GM23338 (cell line): Measurements from ENCODE around the gene ADAMTS4. TPM values are rescaled to one million over a fixed set of nuclear protein-coding genes. Genes with fewer than 3 reads are reported as not detected.

Experiments used
- ATAC-seq: fragments of 200-7000 bp; cut with Tn5 transposase; 3 replicates; pipeline ENCODE4 v1.9.1; 2020
- DNase-seq: peaks from one replicate; pipeline ENCODE4 v3.0.0-alpha.2; 2015; ENCODE audit warnings: low spot score
- H2AFZ ChIP-seq: fragments of 200-600 bp; sonication (generic); 2 replicates; pipeline ENCODE4 v1.8.0; 2016; ENCODE audit warnings: antibody characterized with exemption, mild to moderate bottlenecking, moderate library complexity
- H3F3A ChIP-seq: fragments of 200-600 bp; sonication (generic); replicated peaks from 2 replicates; pipeline ENCODE4 v1.8.0; 2017; ENCODE audit warnings: antibody characterized with exemption, mixed run types, low read depth
- H3K27ac ChIP-seq: fragments of 200-600 bp; sonication (generic); 2 replicates; pipeline ENCODE4 v1.6.1; 2016; ENCODE audit warnings: low read depth
- H3K27me3 ChIP-seq: fragments of 200-600 bp; sonication (generic); 2 replicates; pipeline ENCODE4 v1.8.0; 2016; ENCODE audit warnings: mild to moderate bottlenecking, mixed run types, moderate library complexity; ENCODE audit not compliant: insufficient read depth
- H3K36me3 ChIP-seq: fragments of 200-600 bp; sonication (generic); 2 replicates; pipeline ENCODE4 v1.8.0; 2016; ENCODE audit warnings: mild to moderate bottlenecking; ENCODE audit not compliant: insufficient read depth
- H3K4me1 ChIP-seq: fragments of 200-600 bp; sonication (generic); 2 replicates; pipeline ENCODE4 v1.8.0; 2016; ENCODE audit warnings: mild to moderate bottlenecking, moderate library complexity; ENCODE audit not compliant: insufficient read depth
- H3K4me2 ChIP-seq: fragments of 200-600 bp; sonication (generic); 2 replicates; pipeline ENCODE4 v1.7.1; 2017; ENCODE audit warnings: mixed run types
- H3K4me3 ChIP-seq: fragments of 200-600 bp; sonication (generic); 2 replicates; pipeline ENCODE4 v1.6.1; 2016; ENCODE audit warnings: mixed run types
- H3K79me2 ChIP-seq: fragments of 200-600 bp; sonication (generic); replicated peaks from 2 replicates; pipeline ENCODE4 v1.8.0; 2017; ENCODE audit warnings: mild to moderate bottlenecking; ENCODE audit not compliant: insufficient read depth
- H3K9me2 ChIP-seq: fragments of 200-600 bp; sonication (generic); 2 replicates; pipeline ENCODE4 v1.8.0; 2017; ENCODE audit not compliant: insufficient read depth
- H4K20me1 ChIP-seq: fragments of 200-600 bp; sonication (generic); replicated peaks from 2 replicates; pipeline ENCODE4 v1.8.0; 2017; ENCODE audit warnings: mild to moderate bottlenecking; ENCODE audit not compliant: insufficient read depth
- H3K27ac Mint-ChIP-seq: 2 replicates; pipeline ENCODE4 v1.8.0; 2020; ENCODE audit warnings: inconsistent platforms, mild to moderate bottlenecking, moderate library complexity, mixed read lengths
- H3K27me3 Mint-ChIP-seq: 3 replicates; pipeline ENCODE4 v1.8.0; 2022; ENCODE audit warnings: low read depth, mild to moderate bottlenecking, moderate library complexity, mixed read lengths, inconsistent platforms; ENCODE audit not compliant: insufficient read depth, poor library complexity
- H3K36me3 Mint-ChIP-seq: 3 replicates; pipeline ENCODE4 v1.8.0; 2021; ENCODE audit warnings: low read depth, mild to moderate bottlenecking, inconsistent platforms, moderate library complexity, mixed read lengths
- H3K4me1 Mint-ChIP-seq: 3 replicates; pipeline ENCODE4 v1.8.0; 2020; ENCODE audit warnings: mild to moderate bottlenecking, inconsistent platforms, mixed read lengths
- H3K4me3 Mint-ChIP-seq: 3 replicates; pipeline ENCODE4 v1.8.0; 2021; ENCODE audit warnings: moderate library complexity, mild to moderate bottlenecking, inconsistent platforms, mixed read lengths
- H3K9me3 Mint-ChIP-seq: 3 replicates; pipeline ENCODE4 v1.8.0; 2020; ENCODE audit warnings: moderate library complexity, mild to moderate bottlenecking, inconsistent platforms, mixed read lengths
- JUNB ChIP-seq: IDR thresholded peaks from one replicate; pipeline ENCODE4 v1.6.1; 2016; ENCODE audit warnings: antibody characterized with exemption; ENCODE audit not compliant: unreplicated experiment
- ZNF331 ChIP-seq: fragments of 250-450 bp; sonication (Bioruptor Pico); IDR thresholded peaks from 2 replicates; pipeline ENCODE4 v1.5.0; 2020; ENCODE audit warnings: low read depth, mild to moderate bottlenecking, moderate library complexity
- polyA plus RNA-seq: library from polyadenylated mRNA; unstranded; fragments of >200 nt; fragmentation: Nextera tagmentation; extraction: Ambion mirVana; gene quantifications from 2 replicates; pipeline ENCODE4 v1.2.1, GENCODE V29; 2016
- total RNA-seq: library from RNA; depleted of rRNA; stranded (reverse); fragments of >200 nt; shearing (Covaris generic); gene quantifications from 2 replicates; pipeline ENCODE4 v1.2.3, GENCODE V29; 2014
- TF ChIP-seq, protein P1 (sequence below): fragments of 250-450 bp; sonication (Bioruptor Pico); IDR thresholded peaks from 2 replicates; pipeline ENCODE4 v1.5.0; 2020; ENCODE audit warnings: mild to moderate bottlenecking, moderate library complexity
- TF ChIP-seq, protein P2 (sequence below), 2 experiments: fragments of 200-600 bp in 1 of 2; sonication (generic) in 1 of 2; conservative IDR thresholded peaks; 2 replicates each; pipeline versions ENCODE4 v1.5.1 to v1.6.1; 2016 to 2017; ENCODE audit warnings: antibody characterized with exemption in 2 of 2, low read depth in 2 of 2, mild to moderate bottlenecking in 2 of 2, moderate library complexity in 1 of 2
- TF ChIP-seq, protein P3 (sequence below): IDR thresholded peaks from one replicate; pipeline ENCODE4 v1.6.1; 2018; ENCODE audit warnings: antibody characterized with exemption; ENCODE audit not compliant: unreplicated experiment

ADAMTS4 gene
- total and polyA plus RNA-seq, 2 experiments from 2014 or later: 1.3 to 5.2 TPM

DNA sequence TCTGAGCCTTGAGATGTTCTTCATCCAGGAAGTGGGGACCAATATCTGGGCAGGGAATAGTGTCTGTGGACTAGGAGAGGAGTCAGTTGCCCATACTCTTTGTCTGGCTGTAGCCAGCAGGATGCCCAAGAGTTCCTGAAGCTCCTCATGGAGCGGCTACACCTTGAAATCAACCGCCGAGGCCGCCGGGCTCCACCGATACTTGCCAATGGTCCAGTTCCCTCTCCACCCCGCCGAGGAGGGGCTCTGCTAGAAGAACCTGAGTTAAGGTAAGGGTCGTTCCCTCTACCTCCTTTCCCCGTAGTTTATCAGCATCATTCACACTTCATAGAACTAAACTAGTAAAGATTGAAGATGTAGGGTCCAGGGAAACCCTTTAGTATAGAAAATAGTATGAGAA lies 36.0 kb downstream of the ADAMTS4 start (continued):
- TF ChIP-seq, protein P1, sequence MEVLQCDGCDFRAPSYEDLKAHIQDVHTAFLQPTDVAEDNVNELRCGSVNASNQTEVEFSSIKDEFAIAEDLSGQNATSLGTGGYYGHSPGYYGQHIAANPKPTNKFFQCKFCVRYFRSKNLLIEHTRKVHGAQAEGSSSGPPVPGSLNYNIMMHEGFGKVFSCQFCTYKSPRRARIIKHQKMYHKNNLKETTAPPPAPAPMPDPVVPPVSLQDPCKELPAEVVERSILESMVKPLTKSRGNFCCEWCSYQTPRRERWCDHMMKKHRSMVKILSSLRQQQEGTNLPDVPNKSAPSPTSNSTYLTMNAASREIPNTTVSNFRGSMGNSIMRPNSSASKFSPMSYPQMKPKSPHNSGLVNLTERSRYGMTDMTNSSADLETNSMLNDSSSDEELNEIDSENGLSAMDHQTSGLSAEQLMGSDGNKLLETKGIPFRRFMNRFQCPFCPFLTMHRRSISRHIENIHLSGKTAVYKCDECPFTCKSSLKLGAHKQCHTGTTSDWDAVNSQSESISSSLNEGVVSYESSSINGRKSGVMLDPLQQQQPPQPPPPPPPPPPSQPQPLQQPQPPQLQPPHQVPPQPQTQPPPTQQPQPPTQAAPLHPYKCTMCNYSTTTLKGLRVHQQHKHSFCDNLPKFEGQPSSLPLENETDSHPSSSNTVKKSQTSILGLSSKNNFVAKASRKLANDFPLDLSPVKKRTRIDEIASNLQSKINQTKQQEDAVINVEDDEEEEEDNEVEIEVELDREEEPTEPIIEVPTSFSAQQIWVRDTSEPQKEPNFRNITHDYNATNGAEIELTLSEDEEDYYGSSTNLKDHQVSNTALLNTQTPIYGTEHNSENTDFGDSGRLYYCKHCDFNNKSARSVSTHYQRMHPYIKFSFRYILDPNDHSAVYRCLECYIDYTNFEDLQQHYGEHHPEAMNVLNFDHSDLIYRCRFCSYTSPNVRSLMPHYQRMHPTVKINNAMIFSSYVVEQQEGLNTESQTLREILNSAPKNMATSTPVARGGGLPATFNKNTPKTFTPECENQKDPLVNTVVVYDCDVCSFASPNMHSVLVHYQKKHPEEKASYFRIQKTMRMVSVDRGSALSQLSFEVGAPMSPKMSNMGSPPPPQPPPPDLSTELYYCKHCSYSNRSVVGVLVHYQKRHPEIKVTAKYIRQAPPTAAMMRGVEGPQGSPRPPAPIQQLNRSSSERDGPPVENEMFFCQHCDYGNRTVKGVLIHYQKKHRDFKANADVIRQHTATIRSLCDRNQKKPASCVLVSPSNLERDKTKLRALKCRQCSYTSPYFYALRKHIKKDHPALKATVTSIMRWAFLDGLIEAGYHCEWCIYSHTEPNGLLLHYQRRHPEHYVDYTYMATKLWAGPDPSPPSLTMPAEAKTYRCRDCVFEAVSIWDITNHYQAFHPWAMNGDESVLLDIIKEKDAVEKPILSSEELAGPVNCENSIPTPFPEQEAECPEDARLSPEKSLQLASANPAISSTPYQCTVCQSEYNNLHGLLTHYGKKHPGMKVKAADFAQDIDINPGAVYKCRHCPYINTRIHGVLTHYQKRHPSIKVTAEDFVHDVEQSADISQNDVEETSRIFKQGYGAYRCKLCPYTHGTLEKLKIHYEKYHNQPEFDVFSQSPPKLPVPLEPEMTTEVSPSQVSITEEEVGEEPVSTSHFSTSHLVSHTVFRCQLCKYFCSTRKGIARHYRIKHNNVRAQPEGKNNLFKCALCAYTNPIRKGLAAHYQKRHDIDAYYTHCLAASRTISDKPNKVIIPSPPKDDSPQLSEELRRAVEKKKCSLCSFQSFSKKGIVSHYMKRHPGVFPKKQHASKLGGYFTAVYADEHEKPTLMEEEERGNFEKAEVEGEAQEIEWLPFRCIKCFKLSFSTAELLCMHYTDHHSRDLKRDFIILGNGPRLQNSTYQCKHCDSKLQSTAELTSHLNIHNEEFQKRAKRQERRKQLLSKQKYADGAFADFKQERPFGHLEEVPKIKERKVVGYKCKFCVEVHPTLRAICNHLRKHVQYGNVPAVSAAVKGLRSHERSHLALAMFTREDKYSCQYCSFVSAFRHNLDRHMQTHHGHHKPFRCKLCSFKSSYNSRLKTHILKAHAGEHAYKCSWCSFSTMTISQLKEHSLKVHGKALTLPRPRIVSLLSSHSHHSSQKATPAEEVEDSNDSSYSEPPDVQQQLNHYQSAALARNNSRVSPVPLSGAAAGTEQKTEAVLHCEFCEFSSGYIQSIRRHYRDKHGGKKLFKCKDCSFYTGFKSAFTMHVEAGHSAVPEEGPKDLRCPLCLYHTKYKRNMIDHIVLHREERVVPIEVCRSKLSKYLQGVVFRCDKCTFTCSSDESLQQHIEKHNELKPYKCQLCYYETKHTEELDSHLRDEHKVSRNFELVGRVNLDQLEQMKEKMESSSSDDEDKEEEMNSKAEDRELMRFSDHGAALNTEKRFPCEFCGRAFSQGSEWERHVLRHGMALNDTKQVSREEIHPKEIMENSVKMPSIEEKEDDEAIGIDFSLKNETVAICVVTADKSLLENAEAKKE (CRISPR knock-in tag): no peak

DNA sequence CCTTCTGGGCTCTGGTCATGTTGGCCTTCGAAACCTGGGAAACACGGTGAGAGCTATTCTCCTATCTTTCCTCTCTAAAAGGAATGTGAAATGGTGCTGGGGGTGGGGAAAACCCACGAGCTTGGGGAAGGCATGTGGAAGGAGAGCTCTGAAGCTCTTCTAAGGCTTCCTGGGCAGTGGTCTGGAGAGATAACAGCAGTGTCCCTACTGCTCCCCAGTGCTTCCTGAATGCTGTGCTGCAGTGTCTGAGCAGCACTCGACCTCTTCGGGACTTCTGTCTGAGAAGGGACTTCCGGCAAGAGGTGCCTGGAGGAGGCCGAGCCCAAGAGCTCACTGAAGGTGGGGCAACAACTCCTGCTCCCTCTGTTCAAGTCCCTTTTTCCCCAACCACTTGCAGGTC lies 36.8 kb downstream of the ADAMTS4 start:
- H3K4me2 ChIP-seq: no peak overlapping the region
- Mint-ChIP-seq H3K9me3 (no peaks in the 10 kb centered on the region), H3K36me3 (peaks cover 43% of the 10 kb centered on the region), H3K27me3 (peaks cover 23% of the 10 kb centered on the region), H3K27ac (no peak overlapping the region), H3K4me1 (peaks cover 31% of the 10 kb centered on the region), H3K4me3 (no peak overlapping the region; the same call in 2 of the 3 replicates)
- H3K27me3 ChIP-seq: no peaks in the 10 kb centered on the region
- H3K4me1 ChIP-seq: peaks cover 16% of the 10 kb centered on the region; the same call in 1 of the 2 replicates
- peaks cover 5% of the 10 kb centered on the region; the same call in 1 of the 2 replicates for H3K79me2 ChIP-seq
- H3K36me3 ChIP-seq: no peaks in the 10 kb centered on the region; the same call in none of the 2 replicates
- no peaks in the 10 kb centered on the region for H3K9me2 ChIP-seq
- H3F3A ChIP-seq: peaks cover 42% of the 10 kb centered on the region
- DNase-seq (no peak), ATAC-seq (no peak)
- no peaks in the 10 kb centered on the region for H4K20me1 ChIP-seq
- H3K27ac ChIP-seq: no peak overlapping the region
- H3K4me3 ChIP-seq: no peak overlapping the region
- H2AFZ ChIP-seq: no peak overlapping the region
- TF ChIP-seq ZNF331 (CRISPR knock-in tag) (no peak), JUNB (no peak)
- TF ChIP-seq, protein P2, sequence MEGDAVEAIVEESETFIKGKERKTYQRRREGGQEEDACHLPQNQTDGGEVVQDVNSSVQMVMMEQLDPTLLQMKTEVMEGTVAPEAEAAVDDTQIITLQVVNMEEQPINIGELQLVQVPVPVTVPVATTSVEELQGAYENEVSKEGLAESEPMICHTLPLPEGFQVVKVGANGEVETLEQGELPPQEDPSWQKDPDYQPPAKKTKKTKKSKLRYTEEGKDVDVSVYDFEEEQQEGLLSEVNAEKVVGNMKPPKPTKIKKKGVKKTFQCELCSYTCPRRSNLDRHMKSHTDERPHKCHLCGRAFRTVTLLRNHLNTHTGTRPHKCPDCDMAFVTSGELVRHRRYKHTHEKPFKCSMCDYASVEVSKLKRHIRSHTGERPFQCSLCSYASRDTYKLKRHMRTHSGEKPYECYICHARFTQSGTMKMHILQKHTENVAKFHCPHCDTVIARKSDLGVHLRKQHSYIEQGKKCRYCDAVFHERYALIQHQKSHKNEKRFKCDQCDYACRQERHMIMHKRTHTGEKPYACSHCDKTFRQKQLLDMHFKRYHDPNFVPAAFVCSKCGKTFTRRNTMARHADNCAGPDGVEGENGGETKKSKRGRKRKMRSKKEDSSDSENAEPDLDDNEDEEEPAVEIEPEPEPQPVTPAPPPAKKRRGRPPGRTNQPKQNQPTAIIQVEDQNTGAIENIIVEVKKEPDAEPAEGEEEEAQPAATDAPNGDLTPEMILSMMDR (conservative IDR thresholded peaks at IDR 0.05; ENCODE audit: low read depth in 2 of 2): no peak
- TF ChIP-seq, protein P3, sequence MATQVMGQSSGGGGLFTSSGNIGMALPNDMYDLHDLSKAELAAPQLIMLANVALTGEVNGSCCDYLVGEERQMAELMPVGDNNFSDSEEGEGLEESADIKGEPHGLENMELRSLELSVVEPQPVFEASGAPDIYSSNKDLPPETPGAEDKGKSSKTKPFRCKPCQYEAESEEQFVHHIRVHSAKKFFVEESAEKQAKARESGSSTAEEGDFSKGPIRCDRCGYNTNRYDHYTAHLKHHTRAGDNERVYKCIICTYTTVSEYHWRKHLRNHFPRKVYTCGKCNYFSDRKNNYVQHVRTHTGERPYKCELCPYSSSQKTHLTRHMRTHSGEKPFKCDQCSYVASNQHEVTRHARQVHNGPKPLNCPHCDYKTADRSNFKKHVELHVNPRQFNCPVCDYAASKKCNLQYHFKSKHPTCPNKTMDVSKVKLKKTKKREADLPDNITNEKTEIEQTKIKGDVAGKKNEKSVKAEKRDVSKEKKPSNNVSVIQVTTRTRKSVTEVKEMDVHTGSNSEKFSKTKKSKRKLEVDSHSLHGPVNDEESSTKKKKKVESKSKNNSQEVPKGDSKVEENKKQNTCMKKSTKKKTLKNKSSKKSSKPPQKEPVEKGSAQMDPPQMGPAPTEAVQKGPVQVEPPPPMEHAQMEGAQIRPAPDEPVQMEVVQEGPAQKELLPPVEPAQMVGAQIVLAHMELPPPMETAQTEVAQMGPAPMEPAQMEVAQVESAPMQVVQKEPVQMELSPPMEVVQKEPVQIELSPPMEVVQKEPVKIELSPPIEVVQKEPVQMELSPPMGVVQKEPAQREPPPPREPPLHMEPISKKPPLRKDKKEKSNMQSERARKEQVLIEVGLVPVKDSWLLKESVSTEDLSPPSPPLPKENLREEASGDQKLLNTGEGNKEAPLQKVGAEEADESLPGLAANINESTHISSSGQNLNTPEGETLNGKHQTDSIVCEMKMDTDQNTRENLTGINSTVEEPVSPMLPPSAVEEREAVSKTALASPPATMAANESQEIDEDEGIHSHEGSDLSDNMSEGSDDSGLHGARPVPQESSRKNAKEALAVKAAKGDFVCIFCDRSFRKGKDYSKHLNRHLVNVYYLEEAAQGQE: no peak
